ENCODE data around the gene PDGFC.

Gene PDGFC

DNA sequence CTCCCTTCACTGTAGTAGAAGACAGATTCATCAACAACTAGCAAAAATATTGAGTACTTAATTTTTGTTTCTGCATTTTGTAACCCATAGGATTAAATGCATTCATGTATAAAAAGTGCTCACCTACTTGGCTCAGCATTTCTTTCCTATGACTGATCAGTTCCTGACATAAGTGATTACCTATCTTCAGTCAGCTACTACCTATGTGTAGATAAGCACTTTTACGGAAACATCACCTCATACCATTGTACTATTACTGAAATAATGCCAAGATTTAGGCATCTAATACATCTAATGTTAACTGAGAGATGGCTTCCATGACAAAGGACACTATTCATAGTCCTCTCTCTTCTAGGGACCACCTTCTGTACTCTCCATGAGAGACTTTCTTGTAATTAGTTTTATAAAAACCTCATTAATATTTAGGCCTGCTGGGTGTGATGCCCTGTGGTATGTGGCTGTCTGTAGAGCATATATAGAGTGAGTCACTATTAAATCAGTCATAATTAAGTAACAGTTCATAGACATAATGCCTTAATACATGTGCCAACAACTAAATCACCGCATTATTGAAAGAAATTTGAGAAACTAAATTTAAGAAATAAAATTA is 147.0 kb downstream of the PDGFC start:
- no peak for DNase-seq

- no peak for DNase-seq
Measured at GRCh38 chr4:156820931-156821330, 150.7 kb downstream of the PDGFC start.

- no peak for DNase-seq
Measured at GRCh38 chr4:156816360-156816755, 155.2 kb downstream of the PDGFC start.

DNA sequence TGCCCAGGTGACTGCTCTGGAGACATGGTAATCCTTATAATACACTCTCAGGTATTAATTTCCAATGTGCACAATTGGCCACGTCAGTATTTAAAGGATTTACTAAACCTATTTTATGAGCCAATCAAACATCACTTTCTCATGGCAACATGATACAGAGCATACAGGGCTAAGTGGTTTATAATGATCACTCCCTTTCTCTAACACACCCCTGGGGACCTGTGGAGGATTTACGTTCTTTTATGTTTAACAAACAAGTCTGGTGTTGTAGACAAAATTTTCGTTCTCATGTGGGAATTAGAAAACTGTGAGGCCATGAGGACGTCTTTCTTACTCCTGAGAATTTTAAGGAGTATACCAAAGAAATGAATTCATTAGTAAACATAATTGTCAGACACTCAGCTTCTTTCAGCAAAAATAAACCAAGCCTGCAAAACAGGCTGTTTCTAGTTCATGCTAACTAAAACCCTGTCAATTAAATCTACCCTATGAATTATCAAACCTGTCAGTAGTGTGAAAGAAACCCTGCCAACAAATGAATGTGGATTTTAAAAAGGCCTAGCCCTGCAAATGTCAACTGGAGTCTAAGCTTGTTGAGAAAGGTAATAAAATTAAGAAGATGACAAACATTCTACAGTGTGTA is 155.8 kb downstream of the PDGFC start:
- peak; percentile 49 for DNase-seq

GRCh38 chr4:156811963-156812362 is 159.6 kb downstream of the PDGFC start:
- DNase-seq: no peak

- no peak for DNase-seq
Measured at GRCh38 chr4:156811286-156811685, 160.3 kb downstream of the PDGFC start.

DNA sequence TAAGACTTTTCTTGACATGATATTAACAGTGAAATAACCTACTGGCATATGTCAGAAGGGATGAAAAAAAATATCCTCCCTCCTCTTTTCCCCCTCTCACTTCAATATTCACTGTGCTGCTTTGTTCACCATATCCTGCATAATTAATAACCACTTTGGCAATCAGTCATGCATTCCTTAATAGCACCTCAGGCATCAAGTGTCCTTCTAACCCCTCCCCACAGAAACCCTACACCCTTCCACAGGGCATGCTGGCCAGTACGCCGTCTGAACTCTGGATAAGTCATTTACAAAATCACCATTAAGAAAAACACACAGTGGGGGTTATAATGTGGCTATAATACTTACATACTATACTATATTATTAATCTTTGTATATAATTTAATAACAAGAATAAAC is 165.9 kb downstream of the PDGFC start:
- DNase-seq: peak; percentile 53

- DNase-seq: no peak
Measured at GRCh38 chr4:156803056-156803455, 168.5 kb downstream of the PDGFC start.

DNA sequence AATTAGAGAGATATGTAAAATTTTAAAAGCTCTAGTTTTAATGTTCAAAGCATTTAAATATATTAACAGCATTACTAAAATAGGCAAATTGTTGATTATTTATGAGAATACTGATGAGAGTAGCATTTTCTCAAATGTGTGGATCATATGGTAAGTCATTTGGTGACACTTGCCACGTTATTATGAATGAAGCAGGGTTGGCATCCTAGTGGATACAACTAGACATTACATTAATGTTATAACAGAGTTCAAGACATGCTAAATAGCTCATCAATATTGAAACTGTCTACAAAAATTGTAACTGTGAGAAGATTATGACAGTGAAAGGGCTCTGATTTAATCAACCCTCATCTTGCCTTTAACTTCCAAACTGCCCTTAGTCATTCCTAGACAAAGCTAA is 171.1 kb downstream of the PDGFC start:
- no peak for DNase-seq

GRCh38 chr4:156799121-156799589 is 172.4 kb downstream of the PDGFC start:
- DNase-seq: no peak

DNA sequence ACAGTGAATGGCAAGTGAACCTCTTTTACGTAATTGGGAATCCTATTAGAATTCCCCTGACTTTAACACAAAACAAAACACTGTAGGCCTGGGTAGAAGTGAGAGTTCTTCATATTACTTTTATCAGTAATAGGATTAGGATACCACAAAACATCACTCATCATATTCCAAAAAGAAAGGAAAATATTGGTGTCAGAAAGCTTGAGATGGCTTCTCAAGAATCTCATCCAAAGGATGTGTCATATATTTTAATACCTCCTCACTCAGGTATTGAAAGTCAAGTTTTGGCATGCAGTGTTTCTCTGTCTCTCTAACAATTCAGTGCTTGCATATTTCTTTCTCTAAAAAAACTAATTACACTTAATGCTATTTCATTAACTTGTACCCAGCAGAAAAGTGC is 173.2 kb downstream of the PDGFC start:
- DNase-seq: no peak

DNA sequence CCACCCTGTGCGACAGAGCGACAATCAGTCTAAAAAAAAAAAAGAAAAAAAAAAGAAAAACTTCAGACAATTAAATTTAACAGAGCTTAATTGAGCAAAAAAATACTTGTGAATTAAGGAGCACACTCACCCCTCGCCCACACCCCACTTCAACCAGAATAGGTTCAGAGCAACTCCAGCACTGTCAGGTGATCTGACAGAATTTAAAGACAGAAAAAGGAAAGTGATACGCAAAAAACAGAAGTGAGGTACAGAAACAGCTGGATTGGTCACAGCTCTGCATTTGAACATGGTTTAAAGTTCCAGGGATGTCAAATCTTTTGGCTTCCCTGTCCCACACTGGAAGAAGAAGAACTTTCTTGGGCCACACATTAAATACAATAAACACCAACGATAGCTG is 174.4 kb downstream of the PDGFC start:
- no peak for DNase-seq

GRCh38 chr4:156795727-156796126 is 175.9 kb downstream of the PDGFC start:
- no peak for DNase-seq

- no peak for DNase-seq
Measured at GRCh38 chr4:156794863-156795262, 176.7 kb downstream of the PDGFC start.

GRCh38 chr4:156792462-156793085 is 179.0 kb downstream of the PDGFC start:
- no peak for DNase-seq

GRCh38 chr4:156790866-156791265 is 180.7 kb downstream of the PDGFC start:
- no peak for DNase-seq

DNA sequence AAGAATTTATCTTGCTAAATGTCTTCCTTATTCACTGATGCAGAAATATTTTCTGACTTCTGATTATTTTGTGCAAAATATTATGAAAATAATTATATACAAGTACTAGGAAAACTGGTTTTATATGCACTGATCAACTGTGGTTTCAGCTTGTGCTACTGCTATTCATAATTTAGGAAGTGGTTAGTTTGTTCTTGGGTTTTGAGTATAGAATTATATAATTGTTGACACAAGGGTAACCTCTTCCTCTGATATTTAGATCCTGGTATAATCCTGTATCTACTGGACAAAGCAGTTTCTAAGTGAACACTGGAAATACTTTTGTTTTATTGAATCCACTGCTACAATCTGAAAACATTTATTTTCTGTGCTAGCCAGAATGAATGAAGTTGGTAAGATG is 182.8 kb downstream of the PDGFC start:
- DNase-seq: no peak

DNA sequence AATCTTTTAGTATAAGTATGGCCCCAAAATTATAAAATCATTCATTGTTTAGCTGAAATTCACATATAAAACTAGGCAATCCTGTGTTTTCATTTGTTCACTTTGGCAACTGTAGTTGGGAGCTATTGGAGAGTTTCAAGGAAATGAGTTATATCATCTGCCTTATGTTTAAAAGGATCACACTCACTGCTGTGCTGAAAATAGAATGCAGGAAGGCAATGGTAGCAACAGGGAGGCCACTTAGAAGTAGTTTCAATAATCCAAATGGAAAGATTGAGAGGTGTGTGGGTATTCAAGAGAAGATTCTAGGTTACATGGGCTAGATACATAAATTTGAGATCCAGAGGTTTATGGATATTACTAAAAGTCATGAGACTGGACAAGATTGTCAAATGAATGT is 184.9 kb downstream of the PDGFC start:
- DNase-seq: no peak

GRCh38 chr4:156784970-156785369 is 186.6 kb downstream of the PDGFC start:
- DNase-seq: no peak

- DNase-seq: no peak
Measured at GRCh38 chr4:156783966-156784365, 187.6 kb downstream of the PDGFC start.

DNA sequence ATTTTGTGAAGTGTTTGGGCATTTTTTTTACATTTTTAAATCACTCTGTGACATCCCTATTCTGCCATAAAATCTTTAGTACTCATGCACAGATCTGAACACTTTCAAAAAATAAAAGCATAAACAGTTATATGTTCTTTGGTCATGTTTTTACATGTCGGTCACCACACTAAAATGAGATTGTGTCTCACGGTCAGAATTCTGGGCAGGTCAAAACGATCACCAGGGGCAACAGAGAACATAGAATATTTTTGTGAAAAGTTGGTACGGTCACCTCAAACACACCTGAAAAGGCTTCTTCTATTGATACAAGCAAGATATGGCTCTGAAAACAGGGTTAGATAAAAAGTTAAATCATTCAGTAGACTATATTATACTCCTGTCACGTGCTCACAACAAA is 189.1 kb downstream of the PDGFC start:
- no peak for DNase-seq

DNA sequence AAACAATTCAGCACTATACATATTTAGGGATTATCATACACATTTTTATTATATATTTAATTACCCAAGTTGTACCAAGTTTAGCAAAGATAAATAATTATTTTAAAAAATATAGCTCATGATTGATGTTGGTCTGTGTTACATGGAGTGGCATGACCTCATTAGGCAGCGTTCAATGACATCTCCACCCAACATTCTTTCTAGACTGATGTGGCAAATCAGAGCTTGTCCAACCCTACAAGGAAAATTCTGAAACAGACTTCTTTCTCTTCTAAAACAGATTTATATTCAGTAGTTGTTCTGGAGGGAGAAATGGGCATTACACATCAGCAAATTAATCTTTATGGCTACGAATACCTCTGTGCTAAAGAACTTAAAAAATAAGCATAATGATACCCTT is 189.7 kb downstream of the PDGFC start:
- DNase-seq: no peak

DNA sequence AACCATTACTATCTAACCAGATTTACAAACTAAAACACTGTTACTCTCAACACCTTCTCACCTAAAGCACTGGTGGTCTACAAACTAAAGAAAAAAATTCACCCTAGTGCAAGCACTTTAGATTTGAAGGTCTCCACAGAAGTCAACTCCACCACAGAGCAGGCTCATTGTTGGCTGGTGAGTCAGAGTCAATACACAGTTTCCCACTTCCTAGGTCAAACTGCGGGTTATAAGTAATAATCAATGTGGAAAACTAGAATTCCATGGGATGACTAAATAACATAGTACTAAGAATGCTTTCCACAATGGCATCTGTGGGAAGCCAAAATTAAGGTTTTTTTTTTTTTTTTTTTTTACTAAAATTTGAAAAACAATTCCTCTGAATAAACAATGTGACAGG is 191.8 kb downstream of the PDGFC start:
- DNase-seq: no peak

GRCh38 chr4:156779042-156779441 is 192.6 kb downstream of the PDGFC start:
- no peak for DNase-seq

DNA sequence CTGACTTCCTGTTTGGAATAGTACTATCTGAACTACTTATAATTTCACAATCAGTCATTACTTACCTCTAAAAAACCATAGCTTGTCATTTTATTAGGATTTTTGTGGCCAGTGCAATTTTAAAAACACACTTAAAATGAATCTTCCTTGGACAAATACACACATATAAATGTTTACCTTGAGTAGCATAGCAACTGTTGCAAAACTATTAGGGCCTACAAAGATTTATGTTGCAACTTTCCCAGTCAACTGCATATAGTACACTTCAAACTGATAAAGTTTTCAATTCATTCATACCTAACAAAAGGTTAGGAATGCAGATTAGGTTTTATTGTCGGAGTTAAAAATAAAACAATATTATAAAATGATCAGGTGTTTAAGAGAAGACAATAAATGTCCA is 193.0 kb downstream of the PDGFC start:
- DNase-seq: no peak

Measured in retina (tissue), 1 donor.